Spleen (tissue), 7 donors: ENCODE measurements around the gene TNFRSF25.

Experiments used
- CTCF ChIP-seq, 11 experiments: fragments of 200-600 bp in 7 of 11; fragments of 450-650 bp in 4 of 11; sonication (generic) in 4 of 11; IDR thresholded peaks in 8 of 11; conservative IDR thresholded peaks in 3 of 11; 1 replicate in 7 of 11; 2 replicates in 4 of 11; pipeline versions ENCODE4 v1.4.0 to v1.8.0; 2016 to 2021; ENCODE audit warnings: antibody characterized with exemption in 11 of 11, inconsistent platforms in 4 of 11, mild to moderate bottlenecking in 1 of 11
- POLR2AphosphoS5 ChIP-seq, 3 donors: sonication (generic); formaldehyde crosslinking; IDR thresholded peaks; one replicate each; pipeline ENCODE4 v1.5.1; 2017; ENCODE audit warnings: antibody characterized with exemption in 3 of 3
- donor health status: DM: no; HTN: no; CAD: no; lungs with moderate emphysema.
- donor health status: DM: no; HTN: no; CAD: no.
- donor health status: DM: no; HTN: no; CAD: no.

GRCh38 chr1:6426277-6426971, 39.5 kb downstream of the TNFRSF25 start:
- TF ChIP-seq CTCF (IDR thresholded peaks at IDR 0.05 in 8 of 11, conservative IDR thresholded peaks at IDR 0.05 in 3 of 11): no peak
- TF ChIP-seq POLR2AphosphoS5 (IDR thresholded peaks at IDR 0.05): no peak
